ENCODE data around the gene AARS1.

- TF ChIP-seq CTCF (IDR thresholded peaks at IDR 0.05; ENCODE audit: extremely low read depth in 1 of 2, insufficient read depth in 1 of 2, low read depth in 1 of 2, low read length in 2 of 2) (no peak), POLR2A (IDR thresholded peaks at IDR 0.05; ENCODE audit: low read depth, low read length) (no peak), POLR2AphosphoS5 (IDR thresholded peaks at IDR 0.05; ENCODE audit: insufficient read depth, low read depth, low read length) (no peak), MYC (IDR thresholded peaks at IDR 0.05; ENCODE audit: low read depth, low read length) (no peak), EZH2 (IDR thresholded peaks at IDR 0.05; ENCODE audit: borderline replicate concordance, low read depth, low read length, severe bottlenecking) (no peak), JUN (IDR thresholded peaks at IDR 0.05; ENCODE audit: borderline replicate concordance, insufficient read depth, insufficient read length, low read depth) (no peak), FOS (IDR thresholded peaks at IDR 0.05; ENCODE audit: borderline replicate concordance, insufficient read depth, low read length) (no peak), GATA2 (IDR thresholded peaks at IDR 0.05; ENCODE audit: insufficient read depth, insufficient read length, low read depth, low read length) (no peak), MAX (IDR thresholded peaks at IDR 0.05; ENCODE audit: insufficient read depth, insufficient read length) (no peak)
Observed at GRCh38 chr16:70295634-70296033, 6.3 kb upstream of the AARS1 start.

Data from endothelial cell of umbilical vein (primary cell).